ENCODE results near the gene SMARCC2. TPM values are rescaled to one million over a fixed set of nuclear protein-coding genes. Genes with fewer than 3 reads are reported as not detected.
A peak's percentile ranks its signal among the peaks of the same experiment; 100 is the strongest.

Gene SMARCC2
- total and polyA plus RNA-seq, 2 of the 13 experiments (the other 11 are each of a cell fraction or from before 2014, with no cell fraction given): 21.3 to 24.1 TPM

GRCh38 chr12:56127888-56128669 is 61.2 kb downstream of the SMARCC2 start, which contains the start of gene ESYT1 (continued):
- no peak for TF ChIP-seq ZHX1 (CRISPR knock-in tag; IDR thresholded peaks at IDR 0.05; ENCODE audit: low read depth)
- no peak for TF ChIP-seq TEAD2 (CRISPR knock-in tag; IDR thresholded peaks at IDR 0.05)
- no peak for TF ChIP-seq ZNF343 (CRISPR knock-in tag; IDR thresholded peaks at IDR 0.05)
- no peak for TF ChIP-seq ZNF260 (CRISPR knock-in tag; IDR thresholded peaks at IDR 0.05; ENCODE audit: borderline replicate concordance, low read depth)
- TF ChIP-seq ZKSCAN1 (IDR thresholded peaks at IDR 0.05; ENCODE audit: low read length): no peak
- no peak for TF ChIP-seq CHCHD3 (CRISPR knock-in tag; IDR thresholded peaks at IDR 0.05)
- no peak for TF ChIP-seq ZNF282 (IDR thresholded peaks at IDR 0.05; ENCODE audit: partially characterized antibody)
- TF ChIP-seq MXD4 (CRISPR knock-in tag; IDR thresholded peaks at IDR 0.05): peak; percentile 34
- TF ChIP-seq ATF1 (CRISPR knock-in tag; IDR thresholded peaks at IDR 0.05): peak; percentile 87
- TF ChIP-seq, protein P1, sequence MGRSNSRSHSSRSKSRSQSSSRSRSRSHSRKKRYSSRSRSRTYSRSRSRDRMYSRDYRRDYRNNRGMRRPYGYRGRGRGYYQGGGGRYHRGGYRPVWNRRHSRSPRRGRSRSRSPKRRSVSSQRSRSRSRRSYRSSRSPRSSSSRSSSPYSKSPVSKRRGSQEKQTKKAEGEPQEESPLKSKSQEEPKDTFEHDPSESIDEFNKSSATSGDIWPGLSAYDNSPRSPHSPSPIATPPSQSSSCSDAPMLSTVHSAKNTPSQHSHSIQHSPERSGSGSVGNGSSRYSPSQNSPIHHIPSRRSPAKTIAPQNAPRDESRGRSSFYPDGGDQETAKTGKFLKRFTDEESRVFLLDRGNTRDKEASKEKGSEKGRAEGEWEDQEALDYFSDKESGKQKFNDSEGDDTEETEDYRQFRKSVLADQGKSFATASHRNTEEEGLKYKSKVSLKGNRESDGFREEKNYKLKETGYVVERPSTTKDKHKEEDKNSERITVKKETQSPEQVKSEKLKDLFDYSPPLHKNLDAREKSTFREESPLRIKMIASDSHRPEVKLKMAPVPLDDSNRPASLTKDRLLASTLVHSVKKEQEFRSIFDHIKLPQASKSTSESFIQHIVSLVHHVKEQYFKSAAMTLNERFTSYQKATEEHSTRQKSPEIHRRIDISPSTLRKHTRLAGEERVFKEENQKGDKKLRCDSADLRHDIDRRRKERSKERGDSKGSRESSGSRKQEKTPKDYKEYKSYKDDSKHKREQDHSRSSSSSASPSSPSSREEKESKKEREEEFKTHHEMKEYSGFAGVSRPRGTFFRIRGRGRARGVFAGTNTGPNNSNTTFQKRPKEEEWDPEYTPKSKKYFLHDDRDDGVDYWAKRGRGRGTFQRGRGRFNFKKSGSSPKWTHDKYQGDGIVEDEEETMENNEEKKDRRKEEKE (IDR thresholded peaks at IDR 0.05): no peak
- TF ChIP-seq, protein P2, sequence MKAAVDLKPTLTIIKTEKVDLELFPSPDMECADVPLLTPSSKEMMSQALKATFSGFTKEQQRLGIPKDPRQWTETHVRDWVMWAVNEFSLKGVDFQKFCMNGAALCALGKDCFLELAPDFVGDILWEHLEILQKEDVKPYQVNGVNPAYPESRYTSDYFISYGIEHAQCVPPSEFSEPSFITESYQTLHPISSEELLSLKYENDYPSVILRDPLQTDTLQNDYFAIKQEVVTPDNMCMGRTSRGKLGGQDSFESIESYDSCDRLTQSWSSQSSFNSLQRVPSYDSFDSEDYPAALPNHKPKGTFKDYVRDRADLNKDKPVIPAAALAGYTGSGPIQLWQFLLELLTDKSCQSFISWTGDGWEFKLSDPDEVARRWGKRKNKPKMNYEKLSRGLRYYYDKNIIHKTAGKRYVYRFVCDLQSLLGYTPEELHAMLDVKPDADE (CRISPR knock-in tag; IDR thresholded peaks at IDR 0.05): no peak
- TF ChIP-seq STAG1 (CRISPR knock-in tag; IDR thresholded peaks at IDR 0.05): peak; percentile 4; the same call in 1 of the 2 replicates
- no peak for TF ChIP-seq ZBTB42 (CRISPR knock-in tag; IDR thresholded peaks at IDR 0.05)
- no peak for TF ChIP-seq ZNF317 (CRISPR knock-in tag; IDR thresholded peaks at IDR 0.05)
- peak; percentile 45; the same call in 1 of the 2 replicates for TF ChIP-seq ZNF749 (CRISPR knock-in tag; IDR thresholded peaks at IDR 0.05; ENCODE audit: borderline replicate concordance)
- TF ChIP-seq, protein P3, sequence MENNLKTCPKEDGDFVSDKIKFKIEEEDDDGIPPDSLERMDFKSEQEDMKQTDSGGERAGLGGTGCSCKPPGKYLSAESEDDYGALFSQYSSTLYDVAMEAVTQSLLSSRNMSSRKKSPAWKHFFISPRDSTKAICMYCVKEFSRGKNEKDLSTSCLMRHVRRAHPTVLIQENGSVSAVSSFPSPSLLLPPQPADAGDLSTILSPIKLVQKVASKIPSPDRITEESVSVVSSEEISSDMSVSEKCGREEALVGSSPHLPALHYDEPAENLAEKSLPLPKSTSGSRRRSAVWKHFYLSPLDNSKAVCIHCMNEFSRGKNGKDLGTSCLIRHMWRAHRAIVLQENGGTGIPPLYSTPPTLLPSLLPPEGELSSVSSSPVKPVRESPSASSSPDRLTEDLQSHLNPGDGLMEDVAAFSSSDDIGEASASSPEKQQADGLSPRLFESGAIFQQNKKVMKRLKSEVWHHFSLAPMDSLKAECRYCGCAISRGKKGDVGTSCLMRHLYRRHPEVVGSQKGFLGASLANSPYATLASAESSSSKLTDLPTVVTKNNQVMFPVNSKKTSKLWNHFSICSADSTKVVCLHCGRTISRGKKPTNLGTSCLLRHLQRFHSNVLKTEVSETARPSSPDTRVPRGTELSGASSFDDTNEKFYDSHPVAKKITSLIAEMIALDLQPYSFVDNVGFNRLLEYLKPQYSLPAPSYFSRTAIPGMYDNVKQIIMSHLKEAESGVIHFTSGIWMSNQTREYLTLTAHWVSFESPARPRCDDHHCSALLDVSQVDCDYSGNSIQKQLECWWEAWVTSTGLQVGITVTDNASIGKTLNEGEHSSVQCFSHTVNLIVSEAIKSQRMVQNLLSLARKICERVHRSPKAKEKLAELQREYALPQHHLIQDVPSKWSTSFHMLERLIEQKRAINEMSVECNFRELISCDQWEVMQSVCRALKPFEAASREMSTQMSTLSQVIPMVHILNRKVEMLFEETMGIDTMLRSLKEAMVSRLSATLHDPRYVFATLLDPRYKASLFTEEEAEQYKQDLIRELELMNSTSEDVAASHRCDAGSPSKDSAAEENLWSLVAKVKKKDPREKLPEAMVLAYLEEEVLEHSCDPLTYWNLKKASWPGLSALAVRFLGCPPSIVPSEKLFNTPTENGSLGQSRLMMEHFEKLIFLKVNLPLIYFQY (CRISPR knock-in tag; IDR thresholded peaks at IDR 0.05; ENCODE audit: borderline replicate concordance): peak; percentile 70; the same call in 1 of the 2 replicates
- no peak for TF ChIP-seq EP300 (IDR thresholded peaks at IDR 0.05; ENCODE audit: low read depth in 2 of 2, low read length in 2 of 2)
- TF ChIP-seq EP300 (CRISPR knock-in tag; IDR thresholded peaks at IDR 0.05; ENCODE audit: borderline replicate concordance): peak; percentile 36; the same call in 1 of the 2 replicates
- no peak for TF ChIP-seq THYN1 (CRISPR knock-in tag; IDR thresholded peaks at IDR 0.05; ENCODE audit: borderline replicate concordance, low read depth)
